GM12878 (cell line): Measurements from ENCODE around the gene EHBP1L1. TPM values are rescaled to one million over a fixed set of nuclear protein-coding genes. Genes with fewer than 3 reads are reported as not detected.

Source experiments
- ATAC-seq: fragments of 200-7000 bp; cut with Tn5 transposase; 3 replicates; pipeline ENCODE4 v1.9.1; 2020; ENCODE audit warnings: mild to moderate bottlenecking, moderate library complexity
- BruUV-seq: library from RNA; stranded (reverse); fragments of 400-500 nt; replicated peaks from 2 replicates; lab custom pipeline; 2021; lab: Mats Ljungman, UMichigan
- CTCF ChIA-PET: fragments of 300-600 bp; sonication (Branson Sonifier 250); formaldehyde crosslinking; extraction: SDS; loops from one replicate; lab custom pipeline; 2021; ENCODE audit warnings: inconsistent platforms; lab: Yijun Ruan, JAX
- POLR2A ChIA-PET: fragments of 350-600 bp; formaldehyde crosslinking; extraction: SDS; loops from one replicate; lab custom pipeline; 2021; ENCODE audit warnings: inconsistent platforms; lab: Charles Lee
- RAD21 ChIA-PET: fragments of 300-600 bp; sonication (Branson Sonifier 250); formaldehyde crosslinking; loops from one replicate; lab custom pipeline; 2023; ENCODE audit warnings: antibody characterized with exemption; ENCODE audit not compliant: unreplicated experiment; lab: Charles Lee
- SMC1A ChIA-PET: fragments of 300-600 bp; sonication (Branson Sonifier 250); formaldehyde crosslinking; loops from one replicate; lab custom pipeline; 2023; ENCODE audit not compliant: unreplicated experiment, uncharacterized antibody; lab: Charles Lee
- DNase-seq: peaks from one replicate; pipeline ENCODE4 v3.0.0-alpha.2; 2011; ENCODE audit warnings: low read depth, low spot score
- FAIRE-seq: peaks from 3 replicates; lab custom pipeline; 2011; peaks lifted over from hg19 to GRCh38; lab: Jason Lieb, UNC
- H2AFZ ChIP-seq: 2 replicates; pipeline ENCODE4 v1.6.0; 2011; ENCODE audit warnings: low read depth, low read length, control low read depth; ENCODE audit not compliant: control insufficient read depth
- H3K27ac ChIP-seq: 2 replicates; pipeline ENCODE4 v1.5.1; 2011; ENCODE audit warnings: control low read depth; ENCODE audit not compliant: control insufficient read depth, insufficient read depth
- H3K27me3 ChIP-seq, 2 experiments: replicated peaks in 1 of 2; 2 replicates each; pipeline versions ENCODE4 v1.6.0 to v1.6.1; 2011; ENCODE audit warnings: low read length in 1 of 2; ENCODE audit not compliant: control insufficient read depth in 2 of 2, insufficient read depth in 2 of 2
- H3K36me3 ChIP-seq, 2 experiments: 2 replicates each; pipeline ENCODE4 v1.5.1; 2011; ENCODE audit warnings: low read length in 1 of 2; ENCODE audit not compliant: control insufficient read depth in 2 of 2, insufficient read depth in 2 of 2
- H3K4me1 ChIP-seq: 2 replicates; pipeline ENCODE4 v1.6.1; 2011; ENCODE audit warnings: mild to moderate bottlenecking, low read length, moderate library complexity, mixed read lengths; ENCODE audit not compliant: control insufficient read depth, insufficient read depth
- H3K4me2 ChIP-seq: 2 replicates; pipeline ENCODE4 v1.6.0; 2011; ENCODE audit warnings: control low read depth; ENCODE audit not compliant: control insufficient read depth, insufficient read depth
- H3K4me3 ChIP-seq: fragments of 200-600 bp; sonication (generic); 2 replicates; pipeline ENCODE4 v1.5.1; 2016
- H3K79me2 ChIP-seq: 2 replicates; pipeline ENCODE4 v1.6.0; 2011; ENCODE audit warnings: low read length; ENCODE audit not compliant: control insufficient read depth, insufficient read depth
- H3K9ac ChIP-seq: 2 replicates; pipeline ENCODE4 v1.8.0; 2011; ENCODE audit warnings: low read length, control low read depth, mixed read lengths; ENCODE audit not compliant: control insufficient read depth, insufficient read depth
- H3K9me3 ChIP-seq: replicated peaks from 3 replicates; pipeline ENCODE4 v1.5.1; 2011; ENCODE audit warnings: mild to moderate bottlenecking, low read length; ENCODE audit not compliant: control insufficient read depth, insufficient read depth
- H4K20me1 ChIP-seq: 2 replicates; pipeline ENCODE4 v1.6.0; 2011; ENCODE audit not compliant: control insufficient read depth, insufficient read depth
- CUX1 ChIP-seq: IDR thresholded peaks from 2 replicates; pipeline ENCODE4 v1.6.1; 2012; ENCODE audit warnings: improper control_type of control experiment, low read depth, low read length; ENCODE audit not compliant: insufficient replicate concordance
- ESRRA ChIP-seq: IDR thresholded peaks from 2 replicates; pipeline ENCODE4 v1.6.1; 2012; ENCODE audit warnings: mild to moderate bottlenecking, low read length, improper control_type of control experiment
- HCFC1 ChIP-seq: fragments of 150-350 bp; IDR thresholded peaks from 2 replicates; pipeline ENCODE4 v1.6.1; 2014; ENCODE audit warnings: low read length
- POLR2AphosphoS2 ChIP-seq: IDR thresholded peaks from 2 replicates; pipeline ENCODE4 v1.6.1; 2011; ENCODE audit warnings: low read depth, mild to moderate bottlenecking, low read length, improper control_type of control experiment, moderate library complexity
- POU2F2 ChIP-seq: IDR thresholded peaks from 3 replicates; pipeline ENCODE4 v1.6.1; 2011; ENCODE audit warnings: low read depth, mild to moderate bottlenecking, low read length, borderline replicate concordance
- RELA ChIP-seq: fragments of 450-650 bp; IDR thresholded peaks from 2 replicates; pipeline ENCODE4 v1.8.0; 2014; ENCODE audit warnings: borderline replicate concordance; ENCODE audit not compliant: partially characterized antibody
- SMC3 ChIP-seq: IDR thresholded peaks from 2 replicates; pipeline ENCODE4 v1.6.1; 2011; ENCODE audit warnings: low read length, improper control_type of control experiment, borderline replicate concordance
- SRF ChIP-seq, 2 experiments: IDR thresholded peaks; 2 replicates each; pipeline ENCODE4 v1.6.1; 2011; ENCODE audit warnings: low read depth in 2 of 2, low read length in 2 of 2, mild to moderate bottlenecking in 1 of 2, moderate library complexity in 1 of 2
- WGBS: methylation state at CpG from one replicate; pipeline ENCODE4 v1.1.6; 2016; ENCODE audit warnings: low lambda C conversion rate; ENCODE audit not compliant: insufficient replicate concordance, insufficient coverage; ENCODE audit errors: missing lambda C conversion rate; 5-methylcytosine and 5-hydroxymethylcytosine counted together
- in situ Hi-C: fragments of 300-500 bp; cut with MboI; formaldehyde crosslinking; loops from 9 replicates; pipeline ENCODE4 v1.14.3; 2018; ENCODE audit warnings: mixed read lengths
- intact Hi-C: fragments of 100-400 bp; cut with micrococcal nuclease; formaldehyde crosslinking; loops from one replicate; pipeline ENCODE4 v1.14.2; 2022; ENCODE audit not compliant: unreplicated experiment
- polyA plus RNA-seq, 11 experiments: library from polyadenylated mRNA; depleted of rRNA in 4 of 11; unstranded in 6 of 11; stranded (reverse) in 5 of 11; fragments of >200 nt; fragmentation: Nextera tagmentation in 4 of 11; fragmentation: Illumina TruSeq in 1 of 11; extraction: Ambion mirVana in 4 of 11; extraction: Trizol in 1 of 11; gene quantifications; 1 replicate in 1 of 11; 2 replicates in 10 of 11; pipeline versions ENCODE4 v1.2.1 to v1.2.3, GENCODE V29; 2011 to 2016; ENCODE audit warnings: inconsistent platforms in 2 of 11, missing spikeins in 2 of 11, low read depth in 1 of 11
- total RNA-seq, 4 experiments: library from RNA; depleted of rRNA in 3 of 4; stranded (reverse); fragments of >200 nt in 3 of 4; fragmentation: Illumina TruSeq in 1 of 4; extraction: Trizol in 1 of 4; gene quantifications; 2 replicates each; pipeline versions ENCODE4 v1.2.1 to v1.2.3, GENCODE V29; 2013 to 2021

Gene EHBP1L1
- total and polyA plus RNA-seq, 10 of the 15 experiments (the other 5 are each of a cell fraction or from before 2014, with no cell fraction given) = 0.06 to 99.4 (median 32.7) TPM

GRCh38 chr11:65623177-65623576 is 47.3 kb downstream of the EHBP1L1 start:
- TF ChIP-seq POLR2AphosphoS2 (no peak), SRF (IDR thresholded peaks at IDR 0.05; ENCODE audit: low read depth in 2 of 2, low read length in 2 of 2) (no peak), HCFC1 (no peak), SMC3 (no peak), CUX1 (no peak), ESRRA (no peak), RELA (no peak), POU2F2 (no peak)
- no peaks in the 10 kb centered on the region for H3K27me3 ChIP-seq
- no TSS peak for BruUV-seq
- H4K20me1 ChIP-seq = no peaks in the 10 kb centered on the region
- intact Hi-C loops (no loop called here), in situ Hi-C loops (no loop called here)
- ATAC-seq (no peak), FAIRE-seq (no peak), DNase-seq (no peak)
- POLR2A ChIA-PET = interaction anchor here (1.0 kb wide), 1 partner anchor 31 kb away, joined by 3 read pairs; no protein-coding TSS in a partner anchor
- peaks cover 8% of the 10 kb centered on the region for H3K79me2 ChIP-seq
- no peaks in the 10 kb centered on the region for H3K9me3 ChIP-seq
- WGBS = 92% methylated on average over 14 of the region's 14 CpGs
- no peak overlapping the region for H3K4me2 ChIP-seq
- H3K4me1 ChIP-seq = no peaks in the 10 kb centered on the region
- peaks cover 28 to 37% of the 10 kb centered on the region in 2 experiments for H3K36me3 ChIP-seq
- H2AFZ ChIP-seq = no peak overlapping the region
- CTCF ChIA-PET = interaction anchor here (1.1 to 1.2 kb wide), 2 partner anchors 15 to 30 kb away, joined by 3 to 5 read pairs; partner anchors contain the start of gene SIPA1
- no peak overlapping the region for H3K9ac ChIP-seq
- SMC1A ChIA-PET = no interaction called here
- no peak overlapping the region for H3K27ac ChIP-seq
- H3K4me3 ChIP-seq = no peak overlapping the region
- RAD21 ChIA-PET = interaction anchor here (1.0 to 1.5 kb wide), 2 partner anchors 8 to 50 kb away, joined by 3 to 6 read pairs; partner anchors contain the start of gene FAM89B
